Neural progenitor cell (in vitro differentiated cells): Measurements from ENCODE around the gene DLL1. TPM values are rescaled to one million over a fixed set of nuclear protein-coding genes. Genes with fewer than 3 reads are reported as not detected.

ENCODE experiments used
- DNase-seq: peaks from one replicate; pipeline ENCODE4 v3.0.0-alpha.2; 2016; ENCODE audit warnings: low spot score
- H2AFZ ChIP-seq: fragments of 200-600 bp; sonication (generic); replicated peaks from 2 replicates; pipeline ENCODE4 v1.6.1; 2016; ENCODE audit warnings: antibody characterized with exemption
- H3F3A ChIP-seq: fragments of 200-600 bp; sonication (generic); 2 replicates; pipeline ENCODE4 v1.6.1; 2016; ENCODE audit warnings: antibody characterized with exemption, low read depth
- H3K27ac ChIP-seq: fragments of 200-600 bp; sonication (generic); 2 replicates; pipeline ENCODE4 v1.5.1; 2016; ENCODE audit warnings: mild to moderate bottlenecking
- H3K27me3 ChIP-seq: fragments of 200-600 bp; sonication (generic); 2 replicates; pipeline ENCODE4 v1.6.1; 2016; ENCODE audit warnings: mild to moderate bottlenecking, moderate library complexity
- H3K36me3 ChIP-seq: fragments of 200-600 bp; sonication (generic); 2 replicates; pipeline ENCODE4 v1.5.1; 2016
- H3K4me1 ChIP-seq: fragments of 200-600 bp; sonication (generic); 2 replicates; pipeline ENCODE4 v1.6.1; 2016; ENCODE audit warnings: mixed run types
- H3K4me2 ChIP-seq: fragments of 200-600 bp; sonication (generic); 2 replicates; pipeline ENCODE4 v1.6.1; 2016
- H3K4me3 ChIP-seq: fragments of 200-600 bp; sonication (generic); 2 replicates; pipeline ENCODE4 v1.5.1; 2016
- H3K79me2 ChIP-seq: fragments of 200-600 bp; sonication (generic); 2 replicates; pipeline ENCODE4 v1.6.1; 2016; ENCODE audit warnings: low read depth
- H3K9ac ChIP-seq: fragments of 200-600 bp; sonication (generic); 2 replicates; pipeline ENCODE4 v1.6.1; 2016
- H3K9me3 ChIP-seq: fragments of 200-600 bp; sonication (generic); 2 replicates; pipeline ENCODE4 v1.5.1; 2016; ENCODE audit warnings: low read depth
- H4K20me1 ChIP-seq: fragments of 200-600 bp; sonication (generic); 2 replicates; pipeline ENCODE4 v1.6.1; 2016; ENCODE audit warnings: low read depth
- H3K27ac Mint-ChIP-seq: 3 replicates; pipeline ENCODE4 v1.8.0; 2021; ENCODE audit warnings: mixed read lengths
- H3K27me3 Mint-ChIP-seq: 2 replicates; pipeline ENCODE4 v1.8.0; 2022; ENCODE audit warnings: low read depth, mild to moderate bottlenecking, inconsistent platforms, moderate library complexity, mixed read lengths; ENCODE audit not compliant: insufficient read depth
- H3K36me3 Mint-ChIP-seq: 3 replicates; pipeline ENCODE4 v1.8.0; 2021; ENCODE audit warnings: mixed read lengths
- H3K4me1 Mint-ChIP-seq: 3 replicates; pipeline ENCODE4 v1.8.0; 2021; ENCODE audit warnings: mixed read lengths
- H3K4me3 Mint-ChIP-seq: 3 replicates; pipeline ENCODE4 v1.8.0; 2021; ENCODE audit warnings: mild to moderate bottlenecking, moderate library complexity, mixed read lengths
- H3K9me3 Mint-ChIP-seq: 3 replicates; pipeline ENCODE4 v1.8.0; 2020; ENCODE audit warnings: mixed read lengths
- EZH2 ChIP-seq: fragments of 200-600 bp; sonication (generic); IDR thresholded peaks from 2 replicates; pipeline ENCODE4 v1.6.1; 2017; ENCODE audit warnings: antibody characterized with exemption, mild to moderate bottlenecking, moderate library complexity
- EZH2phosphoT487 ChIP-seq: fragments of 200-600 bp; sonication (generic); IDR thresholded peaks from 2 replicates; pipeline ENCODE4 v1.6.1; 2017; ENCODE audit warnings: antibody characterized with exemption
- total RNA-seq: library from RNA; depleted of rRNA; stranded (reverse); fragments of >200 nt; gene quantifications from 2 replicates; pipeline ENCODE4 v1.2.3, GENCODE V29; 2015; ENCODE audit warnings: low replicate concordance
- TF ChIP-seq, protein P1 (sequence below): fragments of 200-600 bp; sonication (generic); IDR thresholded peaks from 2 replicates; pipeline ENCODE4 v1.5.1; 2017; ENCODE audit warnings: antibody characterized with exemption, mild to moderate bottlenecking

DLL1 gene
- total RNA-seq, 1 donor from 2014 or later: 35.9 TPM

DNA sequence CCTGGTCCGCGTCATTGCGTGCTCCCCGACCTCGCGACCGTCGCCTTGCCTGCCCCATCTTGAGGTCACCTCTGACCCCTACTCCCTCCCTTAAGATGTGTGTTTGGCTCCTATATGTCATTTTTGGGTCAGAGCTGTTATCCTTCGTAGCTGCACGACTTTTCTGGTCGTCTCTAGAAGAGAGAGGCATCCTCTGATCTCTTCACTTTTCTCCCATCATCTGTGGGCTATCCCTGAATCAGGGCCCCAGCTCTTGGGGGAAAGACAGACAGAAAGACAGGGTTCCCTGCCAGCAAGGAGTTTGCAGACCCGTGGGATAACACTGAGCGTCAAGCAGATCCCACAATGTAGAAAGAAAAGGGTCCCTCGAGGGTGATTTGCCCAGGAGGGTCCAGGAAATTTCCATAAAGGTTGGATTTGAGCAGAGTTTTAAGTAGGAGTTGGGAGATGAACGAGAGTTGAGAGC lies 16.2 kb upstream of the DLL1 start:
- Histone ChIP-seq H3K79me2 (peaks cover 62% of the 10 kb centered on the region), H3K9ac (no peak overlapping the region), H3K27me3 (peaks cover 9% of the 10 kb centered on the region), H3K4me2 (peak overlapping the region; percentile 80), H3K4me3 (peak overlapping the region; percentile 55), H3F3A (peaks cover 13% of the 10 kb centered on the region), H3K4me1 (peaks cover 25% of the 10 kb centered on the region), H3K9me3 (no peaks in the 10 kb centered on the region), H2AFZ (no peak overlapping the region), H3K36me3 (peaks cover 4% of the 10 kb centered on the region), H4K20me1 (peaks cover 44% of the 10 kb centered on the region), H3K27ac (no peak overlapping the region)
- Mint-ChIP-seq H3K27ac (peak overlapping the region; percentile 47), H3K27me3 (peaks cover 11% of the 10 kb centered on the region), H3K36me3 (peaks cover 22% of the 10 kb centered on the region), H3K9me3 (peaks cover 22% of the 10 kb centered on the region), H3K4me1 (peaks cover 36% of the 10 kb centered on the region), H3K4me3 (peak overlapping the region; percentile 90)
- TF ChIP-seq EZH2 (no peak), EZH2phosphoT487 (no peak)
- TF ChIP-seq, protein P1, sequence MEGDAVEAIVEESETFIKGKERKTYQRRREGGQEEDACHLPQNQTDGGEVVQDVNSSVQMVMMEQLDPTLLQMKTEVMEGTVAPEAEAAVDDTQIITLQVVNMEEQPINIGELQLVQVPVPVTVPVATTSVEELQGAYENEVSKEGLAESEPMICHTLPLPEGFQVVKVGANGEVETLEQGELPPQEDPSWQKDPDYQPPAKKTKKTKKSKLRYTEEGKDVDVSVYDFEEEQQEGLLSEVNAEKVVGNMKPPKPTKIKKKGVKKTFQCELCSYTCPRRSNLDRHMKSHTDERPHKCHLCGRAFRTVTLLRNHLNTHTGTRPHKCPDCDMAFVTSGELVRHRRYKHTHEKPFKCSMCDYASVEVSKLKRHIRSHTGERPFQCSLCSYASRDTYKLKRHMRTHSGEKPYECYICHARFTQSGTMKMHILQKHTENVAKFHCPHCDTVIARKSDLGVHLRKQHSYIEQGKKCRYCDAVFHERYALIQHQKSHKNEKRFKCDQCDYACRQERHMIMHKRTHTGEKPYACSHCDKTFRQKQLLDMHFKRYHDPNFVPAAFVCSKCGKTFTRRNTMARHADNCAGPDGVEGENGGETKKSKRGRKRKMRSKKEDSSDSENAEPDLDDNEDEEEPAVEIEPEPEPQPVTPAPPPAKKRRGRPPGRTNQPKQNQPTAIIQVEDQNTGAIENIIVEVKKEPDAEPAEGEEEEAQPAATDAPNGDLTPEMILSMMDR: no peak
- DNase-seq: no peak

DNA sequence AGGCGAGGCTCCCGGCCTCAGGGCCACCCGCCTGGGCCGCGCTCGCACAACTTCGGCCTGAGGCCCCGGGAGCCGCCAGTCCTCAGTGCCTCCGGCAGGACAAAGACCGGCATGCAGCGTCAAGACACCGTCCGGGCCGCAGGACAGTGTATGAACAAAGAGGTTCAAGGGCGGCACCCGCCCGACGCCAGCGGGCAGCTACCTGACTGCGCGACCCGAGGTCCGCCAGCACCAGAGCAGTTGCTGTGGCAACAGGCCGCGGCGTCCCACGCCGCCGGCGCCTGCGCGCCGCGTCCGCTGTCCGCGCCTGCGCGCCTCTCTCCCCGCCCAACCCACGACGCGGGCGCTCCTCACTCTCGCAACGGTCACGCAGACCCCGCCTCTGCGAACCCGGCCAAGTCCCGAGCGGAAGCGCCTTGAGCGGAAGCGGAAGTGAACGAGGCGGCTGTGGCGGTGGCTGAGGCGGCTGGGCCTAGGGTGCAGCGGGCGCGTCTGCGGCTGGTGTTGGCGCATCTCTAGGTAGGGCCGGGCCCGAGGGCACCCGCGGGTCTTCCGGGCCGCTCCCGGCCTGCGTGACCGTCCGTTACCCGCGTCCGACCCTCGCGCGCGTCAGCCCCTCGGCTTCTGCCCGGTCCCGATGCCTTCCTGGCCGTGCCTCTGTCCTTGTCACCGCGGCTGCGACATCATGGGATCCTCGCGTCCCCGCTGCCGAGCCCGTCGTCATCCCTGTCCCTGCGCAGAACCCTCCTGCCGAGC lies 15.6 kb upstream of the DLL1 start, which contains the start of gene FAM120B:
FAM120B (plus strand) TSS at position 435 of the 756 bp plus-strand sequence. CDS start 10,633 bp downstream, outside the sequence.
- peaks cover 56% of the 10 kb centered on the region for H3K79me2 ChIP-seq
- peaks cover 4% of the 10 kb centered on the region for H3K36me3 ChIP-seq
- TF ChIP-seq, protein P1: no peak
- TF ChIP-seq EZH2phosphoT487 (no peak), EZH2 (no peak)
- H4K20me1 ChIP-seq: peaks cover 39% of the 10 kb centered on the region
- peak within 1 kb of the TSS; percentile 48 for H2AFZ ChIP-seq
- Mint-ChIP-seq H3K36me3 (peaks cover 25% of the 10 kb centered on the region), H3K27me3 (peaks cover 11% of the 10 kb centered on the region), H3K27ac (peak within 1 kb of the TSS; percentile 47), H3K4me3 (peak within 1 kb of the TSS; percentile 90), H3K4me1 (peaks cover 36% of the 10 kb centered on the region), H3K9me3 (peaks cover 28% of the 10 kb centered on the region)
- peaks cover 25% of the 10 kb centered on the region for H3K4me1 ChIP-seq
- H3K4me3 ChIP-seq: peak within 1 kb of the TSS; percentile 55
- no peak within 1 kb of the TSS for H3K9ac ChIP-seq
- DNase-seq: peak; percentile 80
- no peak within 1 kb of the TSS for H3K27ac ChIP-seq
- H3K9me3 ChIP-seq: no peaks in the 10 kb centered on the region
- H3K27me3 ChIP-seq: peaks cover 9% of the 10 kb centered on the region
- peak within 1 kb of the TSS; percentile 80 for H3K4me2 ChIP-seq
- peaks cover 13% of the 10 kb centered on the region for H3F3A ChIP-seq

DNA sequence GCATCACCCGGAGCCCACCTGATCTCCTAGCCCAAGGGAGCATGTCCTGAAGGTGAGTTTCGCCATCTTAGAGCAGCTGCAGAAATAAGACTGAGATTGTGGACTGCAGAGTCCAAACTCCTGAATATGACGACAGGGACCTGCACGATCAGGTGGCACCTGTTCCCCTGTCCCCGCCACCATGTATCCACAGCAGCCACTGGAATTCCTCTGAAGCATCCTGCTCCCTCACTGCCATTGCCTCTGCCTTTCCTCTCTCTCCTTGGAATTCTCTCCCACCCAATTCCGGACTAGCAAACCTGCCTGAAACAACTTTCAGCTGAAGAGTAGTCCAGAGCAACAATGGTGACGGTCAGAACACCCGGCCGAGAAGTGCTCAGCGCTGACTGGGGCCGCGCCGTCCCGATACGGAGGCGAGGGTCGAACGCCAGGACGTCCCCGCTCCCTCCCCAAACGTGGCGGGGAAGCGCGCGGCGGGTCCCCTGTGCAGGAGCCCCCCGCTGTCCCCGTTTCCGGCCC lies 15.0 kb upstream of the DLL1 start:
- H3K4me3 ChIP-seq: peak overlapping the region; percentile 55
- H3K27me3 ChIP-seq: peaks cover 9% of the 10 kb centered on the region
- Mint-ChIP-seq H3K36me3 (peaks cover 23% of the 10 kb centered on the region), H3K9me3 (peaks cover 34% of the 10 kb centered on the region), H3K4me1 (peaks cover 36% of the 10 kb centered on the region), H3K27me3 (peaks cover 8% of the 10 kb centered on the region), H3K27ac (peak overlapping the region; percentile 33), H3K4me3 (peak overlapping the region; percentile 90)
- peaks cover 25% of the 10 kb centered on the region for H3K4me1 ChIP-seq
- H3F3A ChIP-seq: peaks cover 13% of the 10 kb centered on the region
- peaks cover 4% of the 10 kb centered on the region for H3K36me3 ChIP-seq
- H3K79me2 ChIP-seq: peaks cover 50% of the 10 kb centered on the region
- H3K9ac ChIP-seq: no peak overlapping the region
- peak overlapping the region; percentile 80 for H3K4me2 ChIP-seq
- H3K27ac ChIP-seq: no peak overlapping the region
- DNase-seq: no peak
- peaks cover 34% of the 10 kb centered on the region for H4K20me1 ChIP-seq
- TF ChIP-seq EZH2 (no peak), EZH2phosphoT487 (no peak)
- TF ChIP-seq, protein P1: no peak
- no peaks in the 10 kb centered on the region for H3K9me3 ChIP-seq
- H2AFZ ChIP-seq: peak overlapping the region; percentile 48
